HepG2 (cell line): ENCODE results near the gene KCNIP4. TPM values are rescaled to one million over a fixed set of nuclear protein-coding genes. Genes with fewer than 3 reads are reported as not detected.

Experiments used
- ATAC-seq: fragments of 200-7000 bp; cut with Tn5 transposase; 3 replicates; pipeline ENCODE4 v1.9.1; 2020; ENCODE audit warnings: mild to moderate bottlenecking, moderate library complexity
- BruUV-seq: library from RNA; stranded (reverse); fragments of 400-500 nt; replicated peaks from 2 replicates; lab custom pipeline; 2021; lab: Mats Ljungman, UMichigan
- CTCF ChIA-PET: fragments of 300-600 bp; formaldehyde crosslinking; extraction: SDS; loops from one replicate; lab custom pipeline; 2021; ENCODE audit warnings: low total read pairs, inconsistent platforms, low intra/inter-chr PET ratio; lab: Yijun Ruan, JAX
- POLR2A ChIA-PET: fragments of 350-600 bp; sonication (Branson Sonifier 250); formaldehyde crosslinking; loops from one replicate; lab custom pipeline; 2020; ENCODE audit warnings: antibody characterized with exemption, inconsistent platforms; lab: Yijun Ruan, JAX
- DNase-seq: peaks from one replicate; pipeline ENCODE4 v3.0.0-alpha.2; 2015; ENCODE audit warnings: low spot score
- FAIRE-seq: peaks from 3 replicates; lab custom pipeline; 2011; peaks lifted over from hg19 to GRCh38; lab: Jason Lieb, UNC
- H2AFZ ChIP-seq: one replicate; pipeline ENCODE4 v1.6.1; 2011; ENCODE audit warnings: low read length, inconsistent platforms
- H3K27ac ChIP-seq: fragments of 300-600 bp; 3 replicates; pipeline ENCODE4 v1.8.0; 2011; ENCODE audit warnings: mixed run types, mild to moderate bottlenecking, mixed read lengths, low read length, inconsistent platforms; ENCODE audit not compliant: insufficient read depth; ENCODE audit errors: extremely low read length
- H3K27me3 ChIP-seq, 2 experiments: fragments of 200-600 bp in 1 of 2; 2 replicates in 1 of 2; 3 replicates in 1 of 2; pipeline versions ENCODE4 v1.6.0 to v1.8.0; 2011; ENCODE audit warnings: low read length in 2 of 2, mild to moderate bottlenecking in 2 of 2, moderate library complexity in 2 of 2, inconsistent platforms in 1 of 2; ENCODE audit not compliant: insufficient read depth in 2 of 2, control insufficient read depth in 1 of 2
- H3K36me3 ChIP-seq, 2 experiments: fragments of 200-600 bp in 1 of 2; replicated peaks in 1 of 2; 2 replicates in 1 of 2; 3 replicates in 1 of 2; pipeline versions ENCODE4 v1.5.1 to v1.8.0; 2011; ENCODE audit warnings: low read length in 2 of 2, inconsistent platforms in 1 of 2; ENCODE audit not compliant: insufficient read depth in 2 of 2, control insufficient read depth in 1 of 2
- H3K4me1 ChIP-seq: 2 replicates; pipeline ENCODE4 v1.5.1; 2012; ENCODE audit warnings: low read length, inconsistent platforms; ENCODE audit not compliant: insufficient read depth
- H3K4me2 ChIP-seq: 2 replicates; pipeline ENCODE4 v1.6.0; 2011; ENCODE audit warnings: low read depth, low read length, inconsistent platforms
- H3K4me3 ChIP-seq, 3 experiments: fragments of 200-600 bp in 1 of 3; sonication (generic), shearing (Covaris generic) in 1 of 3; replicated peaks in 1 of 3; 2 replicates each; pipeline ENCODE4 v1.5.1; 2011 to 2016; ENCODE audit warnings: low read length in 3 of 3, inconsistent platforms in 2 of 3, low read depth in 2 of 3, mild to moderate bottlenecking in 2 of 3, control low read depth in 1 of 3, mixed read lengths in 1 of 3; ENCODE audit not compliant: insufficient read depth in 1 of 3
- H3K79me2 ChIP-seq: one replicate; pipeline ENCODE4 v1.6.1; 2011; ENCODE audit warnings: low read length, inconsistent platforms; ENCODE audit not compliant: insufficient read depth
- H3K9ac ChIP-seq: 2 replicates; pipeline ENCODE4 v1.6.0; 2011; ENCODE audit warnings: mild to moderate bottlenecking, low read depth, low read length, inconsistent platforms; ENCODE audit not compliant: insufficient read depth
- H3K9me3 ChIP-seq: 2 replicates; pipeline ENCODE4 v1.5.1; 2012; ENCODE audit warnings: mild to moderate bottlenecking, low read length
- H4K20me1 ChIP-seq: 2 replicates; pipeline ENCODE4 v1.6.0; 2011; ENCODE audit warnings: inconsistent platforms, mild to moderate bottlenecking, low read length, moderate library complexity; ENCODE audit not compliant: insufficient read depth
- FOXA1 ChIP-seq, 2 experiments: fragments of 450-650 bp in 1 of 2; sonication (generic) in 1 of 2; formaldehyde crosslinking in 1 of 2; IDR thresholded peaks; 2 replicates each; pipeline versions ENCODE4 v1.4.0 to v1.6.1; 2016 to 2020; ENCODE audit warnings: missing genetic modification reagents in 1 of 2
- MBD4 ChIP-seq: IDR thresholded peaks from 2 replicates; pipeline ENCODE4 v1.6.1; 2012; ENCODE audit warnings: low read length, inconsistent platforms, borderline replicate concordance
- MZF1 ChIP-seq: sonication (generic); formaldehyde crosslinking; IDR thresholded peaks from 2 replicates; pipeline ENCODE4 v1.8.1; 2023; ENCODE audit warnings: mild to moderate bottlenecking, missing genetic modification reagents, borderline replicate concordance
- SOX5 ChIP-seq: IDR thresholded peaks from 2 replicates; pipeline ENCODE4 v1.6.1; 2016; ENCODE audit warnings: borderline replicate concordance
- SP140L ChIP-seq: sonication (generic); formaldehyde crosslinking; IDR thresholded peaks from 2 replicates; pipeline ENCODE4 v1.4.0; 2020; ENCODE audit warnings: missing genetic modification reagents, borderline replicate concordance
- TBL1XR1 ChIP-seq: fragments of 150-350 bp; IDR thresholded peaks from 2 replicates; pipeline ENCODE4 v1.6.1; 2014; ENCODE audit warnings: borderline replicate concordance, low read length; ENCODE audit not compliant: partially characterized antibody
- ZFX ChIP-seq: sonication (generic); formaldehyde crosslinking; IDR thresholded peaks from 2 replicates; pipeline ENCODE4 v1.4.0; 2020; ENCODE audit warnings: mild to moderate bottlenecking, low read depth, missing genetic modification reagents, moderate library complexity
- ZNF230 ChIP-seq: sonication (generic); formaldehyde crosslinking; IDR thresholded peaks from 2 replicates; pipeline ENCODE4 v1.4.0; 2020; ENCODE audit warnings: mild to moderate bottlenecking, missing genetic modification reagents
- ZNF724P ChIP-seq: sonication (generic); formaldehyde crosslinking; IDR thresholded peaks from 2 replicates; pipeline ENCODE4 v1.8.0; 2022; ENCODE audit warnings: missing genetic modification reagents, borderline replicate concordance
- WGBS: methylation state at CpG from one replicate; pipeline ENCODE4 v1.1.6; 2017; ENCODE audit warnings: low lambda C conversion rate; 5-methylcytosine and 5-hydroxymethylcytosine counted together
- in situ Hi-C: cut with HindIII; loops from 2 replicates; pipeline ENCODE4 v1.10.0; 2017; ENCODE audit warnings: low pct_unique_long_range_greater_than_20kb; ENCODE audit not compliant: extremely low pct_ligation_motif_present
- intact Hi-C: fragments of 100-400 bp; cut with micrococcal nuclease; formaldehyde crosslinking; loops from one replicate; pipeline ENCODE4 v1.10.0; 2022; ENCODE audit not compliant: unreplicated experiment
- polyA plus RNA-seq, 8 experiments: library from polyadenylated mRNA; depleted of rRNA in 3 of 8; stranded (reverse) in 7 of 8; unstranded in 1 of 8; fragments of >200 nt; fragmentation: Illumina TruSeq in 4 of 8; extraction: Trizol in 4 of 8; gene quantifications; 2 replicates each; pipeline versions ENCODE4 v1.2.1 to v1.2.3, GENCODE V29; 2011 to 2016; ENCODE audit warnings: low read depth in 4 of 8, missing spikeins in 1 of 8, mixed read lengths in 1 of 8; ENCODE audit not compliant: insufficient read depth in 1 of 8
- total RNA-seq, 5 experiments: library from RNA; depleted of rRNA; stranded (reverse); fragments of >200 nt; fragmentation: Illumina TruSeq; extraction: Trizol; gene quantifications; 2 replicates each; pipeline ENCODE4 v1.2.3, GENCODE V29; 2016; ENCODE audit warnings: low read depth in 1 of 5
- TF ChIP-seq, protein P1 (sequence below): sonication (generic); formaldehyde crosslinking; conservative IDR thresholded peaks from 2 replicates; pipeline ENCODE4 v1.8.0; 2022; ENCODE audit warnings: missing genetic modification reagents
- TF ChIP-seq, protein P2 (sequence below): sonication (generic); formaldehyde crosslinking; IDR thresholded peaks from 2 replicates; pipeline ENCODE4 v1.4.0; 2020; ENCODE audit warnings: mild to moderate bottlenecking, missing genetic modification reagents, borderline replicate concordance

The KCNIP4 gene
- total and polyA plus RNA-seq, 2 of the 13 experiments (the other 11 are each of a cell fraction or from before 2014, with no cell fraction given) = 0.09 TPM; not detected in 1

DNA sequence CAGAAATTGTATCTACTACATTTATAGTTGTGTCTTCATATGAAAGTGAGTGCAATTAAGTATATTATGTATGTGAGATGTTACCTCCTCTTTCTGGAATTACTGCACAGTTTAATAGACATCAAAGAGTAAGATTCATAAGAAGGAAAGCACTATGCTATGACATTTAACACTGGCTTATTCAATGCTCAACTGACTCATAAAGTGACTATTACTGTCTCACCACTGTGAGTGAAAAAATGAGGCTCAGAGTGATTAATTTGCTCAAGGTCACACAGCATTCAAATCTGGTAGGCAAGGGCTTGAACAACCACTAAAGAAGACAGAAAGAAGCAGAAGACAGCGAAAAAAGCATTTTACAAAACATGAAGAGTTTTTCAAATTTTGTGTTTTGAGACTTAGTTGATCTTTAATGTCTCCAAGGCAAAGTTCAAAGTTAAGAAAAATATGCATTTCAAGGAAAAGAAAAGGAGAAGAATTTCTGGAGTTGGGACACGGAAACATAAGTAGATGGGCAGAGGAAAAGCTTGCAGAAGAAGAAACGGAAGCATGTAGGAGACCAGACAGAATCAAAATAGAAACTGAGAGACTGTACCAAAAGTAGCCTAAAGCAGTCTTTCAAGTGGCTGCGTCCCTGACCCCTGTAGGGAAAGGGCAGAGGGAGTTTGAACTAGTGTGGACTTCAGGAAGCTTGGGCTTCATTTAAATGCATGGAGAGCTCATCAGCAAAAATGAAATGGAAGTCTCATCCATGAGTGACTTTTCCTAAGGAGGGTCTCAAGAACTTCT lies 66.3 kb downstream of the KCNIP4 start:
- POLR2A ChIA-PET = no interaction called here
- Histone ChIP-seq H3K9ac (no peak overlapping the region), H3K27ac (no peak overlapping the region), H3K9me3 (no peaks in the 10 kb centered on the region), H3K4me3 (no peak overlapping the region), H3K4me1 (no peaks in the 10 kb centered on the region), H3K36me3 (no peaks in the 10 kb centered on the region), H3K27me3 (no peaks in the 10 kb centered on the region), H3K79me2 (no peaks in the 10 kb centered on the region), H2AFZ (no peak overlapping the region), H4K20me1 (no peaks in the 10 kb centered on the region), H3K4me2 (no peak overlapping the region)
- CTCF ChIA-PET = no interaction called here
- ATAC-seq (no peak), FAIRE-seq (no peak), DNase-seq (no peak)
- no peak for TF ChIP-seq SP140L (CRISPR knock-in tag)
- TF ChIP-seq FOXA1 (IDR thresholded peaks at IDR 0.05) = no peak
- TF ChIP-seq FOXA1 (CRISPR knock-in tag; IDR thresholded peaks at IDR 0.05) = no peak
- no peak for TF ChIP-seq TBL1XR1
- TF ChIP-seq SOX5 = no peak
- no peak for TF ChIP-seq ZNF724P
- TF ChIP-seq, protein P1, sequence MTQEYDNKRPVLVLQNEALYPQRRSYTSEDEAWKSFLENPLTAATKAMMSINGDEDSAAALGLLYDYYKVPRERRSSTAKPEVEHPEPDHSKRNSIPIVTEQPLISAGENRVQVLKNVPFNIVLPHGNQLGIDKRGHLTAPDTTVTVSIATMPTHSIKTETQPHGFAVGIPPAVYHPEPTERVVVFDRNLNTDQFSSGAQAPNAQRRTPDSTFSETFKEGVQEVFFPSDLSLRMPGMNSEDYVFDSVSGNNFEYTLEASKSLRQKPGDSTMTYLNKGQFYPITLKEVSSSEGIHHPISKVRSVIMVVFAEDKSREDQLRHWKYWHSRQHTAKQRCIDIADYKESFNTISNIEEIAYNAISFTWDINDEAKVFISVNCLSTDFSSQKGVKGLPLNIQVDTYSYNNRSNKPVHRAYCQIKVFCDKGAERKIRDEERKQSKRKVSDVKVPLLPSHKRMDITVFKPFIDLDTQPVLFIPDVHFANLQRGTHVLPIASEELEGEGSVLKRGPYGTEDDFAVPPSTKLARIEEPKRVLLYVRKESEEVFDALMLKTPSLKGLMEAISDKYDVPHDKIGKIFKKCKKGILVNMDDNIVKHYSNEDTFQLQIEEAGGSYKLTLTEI (CRISPR knock-in tag) = no peak
- no peak for TF ChIP-seq MZF1 (CRISPR knock-in tag)
- TF ChIP-seq, protein P2, sequence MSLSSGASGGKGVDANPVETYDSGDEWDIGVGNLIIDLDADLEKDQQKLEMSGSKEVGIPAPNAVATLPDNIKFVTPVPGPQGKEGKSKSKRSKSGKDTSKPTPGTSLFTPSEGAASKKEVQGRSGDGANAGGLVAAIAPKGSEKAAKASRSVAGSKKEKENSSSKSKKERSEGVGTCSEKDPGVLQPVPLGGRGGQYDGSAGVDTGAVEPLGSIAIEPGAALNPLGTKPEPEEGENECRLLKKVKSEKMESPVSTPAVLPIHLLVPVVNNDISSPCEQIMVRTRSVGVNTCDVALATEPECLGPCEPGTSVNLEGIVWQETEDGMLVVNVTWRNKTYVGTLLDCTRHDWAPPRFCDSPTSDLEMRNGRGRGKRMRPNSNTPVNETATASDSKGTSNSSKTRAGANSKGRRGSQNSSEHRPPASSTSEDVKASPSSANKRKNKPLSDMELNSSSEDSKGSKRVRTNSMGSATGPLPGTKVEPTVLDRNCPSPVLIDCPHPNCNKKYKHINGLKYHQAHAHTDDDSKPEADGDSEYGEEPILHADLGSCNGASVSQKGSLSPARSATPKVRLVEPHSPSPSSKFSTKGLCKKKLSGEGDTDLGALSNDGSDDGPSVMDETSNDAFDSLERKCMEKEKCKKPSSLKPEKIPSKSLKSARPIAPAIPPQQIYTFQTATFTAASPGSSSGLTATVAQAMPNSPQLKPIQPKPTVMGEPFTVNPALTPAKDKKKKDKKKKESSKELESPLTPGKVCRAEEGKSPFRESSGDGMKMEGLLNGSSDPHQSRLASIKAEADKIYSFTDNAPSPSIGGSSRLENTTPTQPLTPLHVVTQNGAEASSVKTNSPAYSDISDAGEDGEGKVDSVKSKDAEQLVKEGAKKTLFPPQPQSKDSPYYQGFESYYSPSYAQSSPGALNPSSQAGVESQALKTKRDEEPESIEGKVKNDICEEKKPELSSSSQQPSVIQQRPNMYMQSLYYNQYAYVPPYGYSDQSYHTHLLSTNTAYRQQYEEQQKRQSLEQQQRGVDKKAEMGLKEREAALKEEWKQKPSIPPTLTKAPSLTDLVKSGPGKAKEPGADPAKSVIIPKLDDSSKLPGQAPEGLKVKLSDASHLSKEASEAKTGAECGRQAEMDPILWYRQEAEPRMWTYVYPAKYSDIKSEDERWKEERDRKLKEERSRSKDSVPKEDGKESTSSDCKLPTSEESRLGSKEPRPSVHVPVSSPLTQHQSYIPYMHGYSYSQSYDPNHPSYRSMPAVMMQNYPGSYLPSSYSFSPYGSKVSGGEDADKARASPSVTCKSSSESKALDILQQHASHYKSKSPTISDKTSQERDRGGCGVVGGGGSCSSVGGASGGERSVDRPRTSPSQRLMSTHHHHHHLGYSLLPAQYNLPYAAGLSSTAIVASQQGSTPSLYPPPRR = no peak
- no peak for TF ChIP-seq ZNF230 (CRISPR knock-in tag)
- no peak for TF ChIP-seq MBD4
- no peak for TF ChIP-seq ZFX (CRISPR knock-in tag)
- intact Hi-C loops = no loop called here
- BruUV-seq = no TSS peak
- in situ Hi-C loops = no loop called here
- 10% methylated on average over 4 of the region's 4 CpGs for WGBS
